Left ventricle myocardium inferior (tissue), 1 donor: ENCODE measurements around the gene IL34. TPM values are rescaled to one million over a fixed set of nuclear protein-coding genes. Genes with fewer than 3 reads are reported as not detected.

ENCODE experiments used
- DNase-seq: peaks from one replicate; pipeline ENCODE4 v3.0.0-alpha.2; 2020
- H3K27ac ChIP-seq: fragments of 200-600 bp; replicated peaks from 2 replicates; pipeline ENCODE4 v1.8.0; 2021
- H3K27me3 ChIP-seq: fragments of 200-600 bp; 2 replicates; pipeline ENCODE4 v1.8.0; 2021; ENCODE audit warnings: low read depth
- H3K36me3 ChIP-seq: fragments of 200-600 bp; 2 replicates; pipeline ENCODE4 v1.8.0; 2021
- H3K4me1 ChIP-seq: fragments of 200-600 bp; 2 replicates; pipeline ENCODE4 v1.8.0; 2021
- H3K4me3 ChIP-seq: fragments of 200-600 bp; 2 replicates; pipeline ENCODE4 v1.8.0; 2021; ENCODE audit warnings: mild to moderate bottlenecking, moderate library complexity
- H3K9me3 ChIP-seq: fragments of 200-600 bp; replicated peaks from 2 replicates; pipeline ENCODE4 v1.8.0; 2021
- CTCF ChIP-seq: fragments of 200-600 bp; IDR thresholded peaks from 2 replicates; pipeline ENCODE4 v1.8.0; 2021; ENCODE audit warnings: antibody characterized with exemption, mild to moderate bottlenecking, borderline replicate concordance
- intact Hi-C: fragments of 100-400 bp; cut with micrococcal nuclease; formaldehyde crosslinking; loops from one replicate; pipeline ENCODE4 v1.11.0; 2022
- total RNA-seq: library from RNA; stranded (reverse); fragmentation: NEBNext Ultra II Directional; extraction: Animal tissue kit (Norgen Biotek cat#: 25700); gene quantifications from one replicate; pipeline ENCODE4 v1.2.1, GENCODE V29; 2021
- donor health status: DM: no; HTN: yes; CAD: no; lungs with severe emphysema.

Gene IL34
- total RNA-seq, 1 donor from 2014 or later, result 2.1 TPM

- no peaks in the 10 kb centered on the region for H3K9me3 ChIP-seq
Measured at GRCh38 chr16:70660672-70661350, 14.5 kb downstream of the IL34 start.

GRCh38 chr16:70661534-70661917, 15.2 kb downstream of the IL34 start:
- Histone ChIP-seq H3K36me3 (peaks cover 43% of the 10 kb centered on the region), H3K9me3 (no peaks in the 10 kb centered on the region), H3K27me3 (no peaks in the 10 kb centered on the region), H3K4me3 (no peak overlapping the region), H3K4me1 (peaks cover 22% of the 10 kb centered on the region), H3K27ac (no peak overlapping the region)
- no peak for TF ChIP-seq CTCF
- DNase-seq, result no peak
- intact Hi-C loops, result no loop called here

More at GRCh38 chr16:70660672-70661350, 14.5 kb downstream of the IL34 start:
- intact Hi-C loops, result no loop called here
- no peak overlapping the region for H3K4me3 ChIP-seq
- H3K36me3 ChIP-seq, result peaks cover 36% of the 10 kb centered on the region
- H3K27me3 ChIP-seq, result no peaks in the 10 kb centered on the region
- TF ChIP-seq CTCF, result no peak
- peaks cover 17% of the 10 kb centered on the region for H3K4me1 ChIP-seq
- no peak for DNase-seq
- H3K27ac ChIP-seq, result no peak overlapping the region

GRCh38 chr16:70661918-70662641, 15.7 kb downstream of the IL34 start:
- DNase-seq, result no peak
- no peak overlapping the region for H3K27ac ChIP-seq
- H3K36me3 ChIP-seq, result peaks cover 47% of the 10 kb centered on the region
- no peaks in the 10 kb centered on the region for H3K27me3 ChIP-seq
- H3K4me3 ChIP-seq, result no peak overlapping the region
- no peaks in the 10 kb centered on the region for H3K9me3 ChIP-seq
- intact Hi-C loops, result no loop called here
- TF ChIP-seq CTCF, result no peak
- peaks cover 22% of the 10 kb centered on the region for H3K4me1 ChIP-seq

- Histone ChIP-seq H3K4me1 (peaks cover 27% of the 10 kb centered on the region), H3K4me3 (no peak overlapping the region), H3K27ac (no peak overlapping the region), H3K27me3 (no peaks in the 10 kb centered on the region), H3K9me3 (no peaks in the 10 kb centered on the region), H3K36me3 (peaks cover 48% of the 10 kb centered on the region)
- TF ChIP-seq CTCF, result no peak
- intact Hi-C loops, result no loop called here
- DNase-seq, result no peak
Measured at GRCh38 chr16:70662991-70663523, 16.7 kb downstream of the IL34 start.

GRCh38 chr16:70663524-70664324, 17.4 kb downstream of the IL34 start:
- intact Hi-C loops, result no loop called here
- no peak for DNase-seq
- H3K9me3 ChIP-seq, result no peaks in the 10 kb centered on the region
- no peak for TF ChIP-seq CTCF
- no peaks in the 10 kb centered on the region for H3K27me3 ChIP-seq
- H3K36me3 ChIP-seq, result peaks cover 55% of the 10 kb centered on the region
- no peak overlapping the region for H3K4me3 ChIP-seq
- no peak overlapping the region for H3K27ac ChIP-seq
- H3K4me1 ChIP-seq, result peaks cover 30% of the 10 kb centered on the region
